ENCODE measurements around the gene WDR33.

The WDR33 gene

GRCh38 chr2:127700527-127701192 lies 110.3 kb downstream of the WDR33 start:
- peak in 1 of 2 donors; percentile 11 for DNase-seq (ENCODE audit: extremely low read depth in 1 of 2, low read depth in 1 of 2)

GRCh38 chr2:127698553-127699355 lies 112.2 kb downstream of the WDR33 start:
- DNase-seq (ENCODE audit: extremely low read depth in 1 of 2, low read depth in 1 of 2), result no peak

- DNase-seq (ENCODE audit: extremely low read depth in 1 of 2, low read depth in 1 of 2), result no peak
These were observed 113.3 kb downstream of the WDR33 start for GRCh38 chr2:127697482-127698180.

DNA sequence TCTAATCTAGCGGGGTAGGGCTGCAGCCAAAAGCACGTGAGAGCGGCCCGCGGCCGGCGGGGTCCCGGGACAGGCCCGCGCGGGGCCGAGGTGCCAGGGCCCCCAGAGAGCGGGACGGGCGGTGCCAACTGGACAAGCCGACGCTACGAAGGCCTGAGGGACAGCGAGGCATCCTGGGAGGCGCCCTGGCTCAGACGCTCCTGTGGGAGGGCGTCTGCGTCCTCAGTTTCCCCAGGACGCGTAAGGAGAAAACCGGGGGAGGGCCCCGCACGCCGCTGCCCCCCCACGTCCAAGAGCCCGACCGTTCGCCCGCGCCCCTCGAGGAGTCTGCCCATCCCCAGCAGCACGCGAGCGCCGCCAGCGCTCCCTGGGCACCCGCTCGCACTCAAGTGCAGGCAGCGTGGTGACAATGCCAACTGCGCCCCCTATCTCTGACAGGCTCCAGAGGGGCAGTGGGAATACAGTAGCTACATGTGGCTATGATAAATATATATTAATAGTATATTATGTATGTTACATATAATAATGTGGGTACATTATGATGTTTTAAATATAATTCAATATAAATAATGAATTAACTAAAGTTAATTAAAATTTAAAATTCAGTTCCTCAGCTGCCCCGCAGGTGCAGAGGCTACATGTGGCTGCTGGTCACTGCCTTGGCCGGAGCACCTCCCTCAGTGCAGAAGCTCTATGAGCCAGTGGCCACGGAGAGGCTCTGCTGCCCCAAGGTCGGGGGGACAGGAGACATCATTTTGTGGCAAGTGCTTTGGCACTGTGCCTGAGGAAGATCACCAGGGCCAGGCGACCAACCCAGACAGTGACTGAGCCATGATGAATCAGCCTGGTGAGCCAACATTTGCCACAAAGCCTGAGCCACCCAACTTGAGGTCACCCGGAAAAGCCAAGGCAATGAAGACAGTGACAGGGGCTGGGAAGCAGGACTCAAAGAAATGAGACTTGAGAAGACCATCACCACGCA lies 115.2 kb downstream of the WDR33 start:
- peak in 1 of 2 donors; percentile 38 for DNase-seq (ENCODE audit: extremely low read depth in 1 of 2, low read depth in 1 of 2)

DNA sequence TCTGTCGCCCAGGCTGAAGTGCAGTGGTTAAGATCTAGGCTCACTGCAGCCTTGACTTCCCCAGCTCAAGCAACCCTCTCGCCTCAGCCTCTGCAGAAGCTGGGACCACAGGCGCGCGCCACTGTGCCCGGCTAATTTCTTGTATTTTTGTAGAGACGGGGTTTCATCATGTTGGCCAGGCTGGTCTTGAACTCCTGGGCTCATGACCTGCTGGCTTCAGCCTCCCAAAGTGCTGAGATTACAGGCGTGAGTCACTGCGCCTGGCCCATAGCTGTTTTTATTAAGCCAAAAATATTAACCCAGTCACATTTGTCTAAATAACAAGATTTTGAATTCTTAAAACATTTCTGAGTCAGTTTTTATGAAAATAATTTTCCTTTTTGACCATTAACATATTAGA lies 116.0 kb downstream of the WDR33 start:
- DNase-seq (ENCODE audit: extremely low read depth in 1 of 2, low read depth in 1 of 2), result no peak

GRCh38 chr2:127690696-127691095 lies 120.3 kb downstream of the WDR33 start:
- DNase-seq (ENCODE audit: extremely low read depth in 1 of 2, low read depth in 1 of 2), result no peak

- DNase-seq (ENCODE audit: extremely low read depth in 1 of 2, low read depth in 1 of 2), result no peak
These were observed 122.6 kb downstream of the WDR33 start for GRCh38 chr2:127688405-127688804.

DNA sequence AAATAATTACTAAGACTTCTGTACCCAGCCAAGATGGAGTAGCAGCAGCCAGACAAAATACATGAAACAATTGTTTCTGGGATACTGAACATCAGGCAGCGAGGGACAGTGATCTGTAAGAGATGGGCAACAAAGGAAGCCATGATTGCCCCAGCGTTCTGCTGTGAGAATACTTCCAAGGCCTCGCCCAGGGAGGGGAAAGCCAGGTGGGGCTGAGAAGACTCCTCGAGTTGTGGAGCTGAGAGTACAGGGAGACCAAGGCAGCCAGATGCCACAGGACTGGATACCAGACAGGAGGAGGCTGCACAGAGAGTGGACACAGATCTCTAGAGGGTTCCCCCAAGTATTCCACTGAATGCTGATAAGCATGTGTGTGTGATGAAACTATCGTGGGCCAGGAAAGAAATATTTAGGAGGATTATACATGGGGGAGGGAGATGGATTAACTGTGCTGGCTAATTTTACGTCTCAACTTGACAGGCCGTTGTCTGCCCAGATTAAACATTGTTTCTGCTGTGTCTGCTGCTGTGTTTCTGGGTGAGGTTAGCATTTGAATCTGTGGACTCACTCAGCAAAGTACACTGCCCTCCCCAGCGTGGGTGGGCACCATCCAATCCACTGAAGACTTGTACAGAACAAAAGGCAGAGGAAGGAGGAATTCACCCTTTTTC lies 125.4 kb downstream of the WDR33 start:
- DNase-seq (ENCODE audit: extremely low read depth in 1 of 2, low read depth in 1 of 2), result no peak

DNA sequence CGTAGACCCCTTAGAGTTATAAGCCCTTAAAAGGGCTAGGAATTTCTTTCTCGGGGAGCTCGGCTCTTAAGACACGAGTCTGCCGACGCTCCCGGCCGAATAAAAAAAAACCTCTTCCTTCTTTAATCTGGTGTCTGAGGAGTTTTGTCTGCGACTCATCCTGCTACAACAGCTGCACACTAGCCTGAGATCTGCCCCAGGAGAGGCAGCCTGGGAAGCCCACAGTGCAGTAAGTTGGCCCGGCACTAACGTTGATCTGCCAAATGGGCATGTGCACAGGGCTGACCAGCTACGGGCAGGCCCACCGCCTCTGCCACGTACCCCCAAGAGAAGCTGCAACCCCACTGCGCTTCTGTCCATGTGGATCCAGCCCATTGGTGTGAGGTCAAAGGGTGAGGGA lies 127.2 kb downstream of the WDR33 start:
- DNase-seq (ENCODE audit: extremely low read depth in 1 of 2, low read depth in 1 of 2), result no peak

DNA sequence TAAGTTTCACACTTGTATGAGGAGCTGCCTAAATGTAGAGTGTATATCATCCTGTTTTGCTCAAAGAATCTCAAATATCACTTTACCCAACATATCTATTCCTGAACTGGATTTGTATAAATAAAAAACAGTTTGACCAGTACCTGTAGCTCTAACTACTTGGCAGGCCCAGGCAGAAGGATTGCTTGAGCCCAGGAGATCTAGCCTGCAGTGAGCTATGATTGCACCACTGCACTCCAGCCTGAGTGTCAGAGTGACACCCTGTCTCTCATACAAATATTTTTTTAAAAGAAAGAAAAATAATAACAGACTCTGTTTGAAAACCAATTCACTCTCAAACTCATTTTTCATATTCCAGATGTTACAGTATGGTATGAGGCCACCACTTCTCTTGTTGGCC lies 127.9 kb downstream of the WDR33 start:
- DNase-seq (ENCODE audit: extremely low read depth in 1 of 2, low read depth in 1 of 2), result no peak

GRCh38 chr2:127681976-127682857 lies 128.8 kb downstream of the WDR33 start:
- DNase-seq (ENCODE audit: extremely low read depth in 1 of 2, low read depth in 1 of 2), result no peak

- DNase-seq (ENCODE audit: extremely low read depth in 1 of 2, low read depth in 1 of 2), result no peak
These were observed 129.6 kb downstream of the WDR33 start for GRCh38 chr2:127681288-127681804.

DNA sequence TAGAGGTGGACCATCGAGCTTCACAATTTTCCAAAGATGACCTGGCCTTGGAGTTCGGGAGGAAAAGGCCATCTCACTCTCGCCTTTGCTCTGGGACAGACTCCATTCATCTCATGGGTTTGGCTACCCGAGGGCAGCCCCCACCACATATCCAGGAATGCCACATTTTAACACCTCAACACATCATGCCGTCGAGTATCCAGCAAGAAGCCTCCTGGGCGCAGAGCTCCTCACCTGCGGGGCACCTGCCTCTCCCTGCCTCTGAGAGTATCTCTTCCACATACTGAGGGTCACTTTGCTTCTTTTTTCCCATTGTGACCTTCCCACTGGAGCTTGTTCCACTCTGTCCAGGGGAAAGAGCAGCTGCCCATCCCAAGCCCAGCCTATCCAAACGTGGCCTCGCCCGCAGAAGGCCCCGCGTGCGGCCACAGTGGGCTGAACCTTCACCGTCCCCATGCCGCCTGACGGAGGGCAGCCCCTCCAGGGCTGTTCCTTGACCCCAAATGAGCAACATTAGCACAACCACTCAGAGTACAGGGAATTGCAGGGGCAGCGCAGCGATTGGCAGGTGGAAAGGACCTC lies 130.2 kb downstream of the WDR33 start:
- no peak for DNase-seq (ENCODE audit: extremely low read depth in 1 of 2, low read depth in 1 of 2)

DNA sequence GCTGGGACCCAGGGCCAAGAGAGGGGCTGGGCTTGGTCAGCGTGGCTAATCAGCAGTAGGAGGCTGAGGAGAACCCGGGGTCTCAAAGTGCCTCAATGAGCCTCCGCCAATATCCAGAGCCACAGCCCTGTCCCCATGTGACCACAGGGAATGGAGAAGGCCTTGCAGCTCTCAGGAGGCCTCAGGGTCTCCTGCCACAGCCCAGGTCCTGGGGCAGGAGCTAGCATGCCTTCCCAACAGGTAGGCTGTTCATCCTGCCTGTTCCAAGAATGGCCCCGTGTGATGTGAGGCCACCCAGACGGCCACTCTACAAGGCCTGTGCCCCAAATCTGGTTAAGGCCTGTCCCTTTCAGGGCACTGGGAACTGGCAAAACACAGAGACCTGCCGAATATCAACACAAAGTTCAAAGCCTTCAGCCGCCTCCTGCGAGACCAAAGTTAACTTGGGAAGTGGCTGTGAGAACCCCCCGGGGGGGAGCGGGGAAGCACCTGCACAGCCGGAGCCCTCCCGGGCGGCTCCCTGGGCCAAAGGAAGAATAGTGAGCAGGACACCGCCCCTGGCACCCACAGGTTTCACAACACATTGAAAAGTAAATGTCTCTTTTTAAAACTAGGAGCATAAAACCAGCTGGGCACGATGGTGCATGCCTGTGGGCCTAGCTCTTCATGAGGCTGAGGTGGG lies 131.2 kb downstream of the WDR33 start:
- DNase-seq (ENCODE audit: extremely low read depth in 1 of 2, low read depth in 1 of 2), result no peak

- no peak for DNase-seq (ENCODE audit: extremely low read depth in 1 of 2, low read depth in 1 of 2)
These were observed 132.0 kb downstream of the WDR33 start for GRCh38 chr2:127678991-127679390.

DNA sequence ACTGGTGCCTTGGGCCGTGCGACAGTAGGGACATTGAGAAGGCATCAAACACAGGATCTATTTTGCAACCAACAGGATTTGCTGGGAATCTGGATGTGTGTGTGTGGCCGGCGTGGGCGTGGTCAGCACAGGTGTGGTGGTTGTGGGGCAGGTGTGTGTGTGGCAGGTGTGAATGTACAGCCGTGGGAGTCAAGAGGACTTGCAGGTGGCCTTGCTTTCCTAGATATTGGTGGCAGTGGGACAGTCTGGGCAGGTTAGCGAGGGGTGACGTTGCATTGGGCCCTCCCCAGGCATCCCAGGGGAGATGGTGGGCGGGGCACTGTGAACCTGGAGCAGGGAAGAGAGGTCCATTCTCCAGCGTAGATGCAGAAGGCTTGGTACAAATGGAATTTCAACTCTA lies 132.4 kb downstream of the WDR33 start:
- DNase-seq (ENCODE audit: extremely low read depth in 1 of 2, low read depth in 1 of 2), result no peak

DNA sequence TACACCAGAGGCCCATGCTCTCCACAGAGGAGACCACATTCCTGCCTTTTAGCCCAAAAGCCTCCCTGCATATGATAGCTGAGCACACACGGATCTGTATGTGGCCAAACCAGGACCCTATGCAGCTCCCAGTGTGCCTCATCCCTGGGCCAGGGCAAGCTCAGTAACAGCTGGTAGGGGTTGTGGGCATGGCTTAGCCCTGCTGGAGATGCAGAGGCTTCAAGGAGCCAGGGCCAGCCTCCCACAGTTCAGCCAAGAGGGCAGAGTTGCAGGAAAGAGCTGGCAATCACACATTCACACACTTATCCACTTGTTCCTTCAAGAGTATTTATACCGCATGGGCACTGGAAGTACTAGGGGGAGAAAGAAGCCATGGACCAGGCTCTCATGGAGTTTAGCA lies 134.1 kb downstream of the WDR33 start:
- no peak for DNase-seq (ENCODE audit: extremely low read depth in 1 of 2, low read depth in 1 of 2)

Measured in activated CD8-positive, alpha-beta memory T cell treated with anti-CD3 and anti-CD28 coated beads for 1 hour (primary cell).